ENCODE results near the gene DACH1. TPM values are rescaled to one million over a fixed set of nuclear protein-coding genes. Genes with fewer than 3 reads are reported as not detected.

The DACH1 gene
- total RNA-seq, 1 donor from 2014 or later, result 8.1 TPM

DNA sequence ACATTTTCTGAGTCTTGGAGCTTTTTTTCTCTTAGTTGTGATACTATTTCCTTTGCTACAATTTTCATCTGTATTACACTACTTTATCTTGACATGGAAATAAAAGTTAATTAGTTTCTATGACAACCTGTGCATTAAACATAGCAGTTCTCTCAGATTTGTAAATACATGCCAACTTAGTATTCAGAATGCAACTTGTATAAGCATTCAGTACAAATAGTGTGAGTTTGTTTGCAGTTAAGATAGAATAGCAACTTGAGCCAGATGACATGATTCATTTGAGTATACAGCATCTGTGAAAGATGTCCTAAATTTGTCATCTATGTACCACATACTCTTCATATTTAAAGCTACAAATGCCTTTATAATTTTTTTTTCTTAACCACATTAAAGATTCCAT, 98.1 kb downstream of the DACH1 start:
- Histone ChIP-seq H3K9me3 (no peaks in the 10 kb centered on the region), H3K4me1 (no peaks in the 10 kb centered on the region), H3K36me3 (no peaks in the 10 kb centered on the region), H3K4me3 (no peak overlapping the region), H3K27me3 (ENCODE audit: low read depth) (no peaks in the 10 kb centered on the region), H3K27ac (no peak overlapping the region)
- TF ChIP-seq, protein P1, sequence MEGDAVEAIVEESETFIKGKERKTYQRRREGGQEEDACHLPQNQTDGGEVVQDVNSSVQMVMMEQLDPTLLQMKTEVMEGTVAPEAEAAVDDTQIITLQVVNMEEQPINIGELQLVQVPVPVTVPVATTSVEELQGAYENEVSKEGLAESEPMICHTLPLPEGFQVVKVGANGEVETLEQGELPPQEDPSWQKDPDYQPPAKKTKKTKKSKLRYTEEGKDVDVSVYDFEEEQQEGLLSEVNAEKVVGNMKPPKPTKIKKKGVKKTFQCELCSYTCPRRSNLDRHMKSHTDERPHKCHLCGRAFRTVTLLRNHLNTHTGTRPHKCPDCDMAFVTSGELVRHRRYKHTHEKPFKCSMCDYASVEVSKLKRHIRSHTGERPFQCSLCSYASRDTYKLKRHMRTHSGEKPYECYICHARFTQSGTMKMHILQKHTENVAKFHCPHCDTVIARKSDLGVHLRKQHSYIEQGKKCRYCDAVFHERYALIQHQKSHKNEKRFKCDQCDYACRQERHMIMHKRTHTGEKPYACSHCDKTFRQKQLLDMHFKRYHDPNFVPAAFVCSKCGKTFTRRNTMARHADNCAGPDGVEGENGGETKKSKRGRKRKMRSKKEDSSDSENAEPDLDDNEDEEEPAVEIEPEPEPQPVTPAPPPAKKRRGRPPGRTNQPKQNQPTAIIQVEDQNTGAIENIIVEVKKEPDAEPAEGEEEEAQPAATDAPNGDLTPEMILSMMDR (IDR thresholded peaks at IDR 0.05), result no peak
- ATAC-seq, result no peak
- DNase-seq, result no peak
- intact Hi-C loops (cut with DNase I), result no loop called here

DNA sequence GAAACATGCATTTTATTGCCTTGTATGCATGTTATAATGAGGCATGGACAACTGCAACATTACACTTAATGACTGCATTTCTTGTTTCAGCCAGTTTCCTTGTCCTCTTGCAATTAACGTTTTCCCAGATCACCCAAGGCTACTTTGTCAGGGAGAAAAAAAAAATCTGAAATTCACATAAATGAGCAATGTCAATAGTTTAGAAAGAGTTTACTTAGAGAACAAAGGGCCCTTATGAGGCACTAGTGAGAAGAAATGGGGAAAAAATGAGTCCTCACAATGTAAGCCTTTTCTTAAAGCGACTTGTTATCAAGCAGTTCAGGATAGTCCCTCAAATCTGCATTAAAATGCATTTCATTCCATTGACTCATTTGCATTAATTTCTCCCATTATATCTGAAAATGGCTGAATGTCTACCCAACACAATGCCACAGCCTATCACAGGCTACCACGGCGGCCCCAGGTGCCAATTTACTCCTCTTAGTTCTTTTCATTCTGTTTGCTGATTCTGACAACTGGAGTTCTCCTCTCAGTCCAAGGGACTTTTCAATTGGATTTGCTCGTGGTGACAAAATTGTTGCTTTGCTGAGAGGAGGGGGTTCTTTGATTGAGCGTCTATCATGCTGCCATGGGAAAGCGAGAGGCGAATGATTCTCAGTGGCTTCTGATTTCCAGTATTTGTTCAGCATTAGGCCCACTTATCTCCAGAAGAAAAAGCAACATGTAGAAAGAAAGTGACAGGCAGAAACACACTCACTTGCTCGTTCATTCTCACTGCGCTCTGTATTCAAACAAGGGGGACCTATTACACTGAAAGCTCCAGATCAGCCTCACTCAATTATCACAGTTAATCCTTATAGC, 107.1 kb downstream of the DACH1 start:
- intact Hi-C loops (cut with DNase I), result no loop called here
- Histone ChIP-seq H3K4me3 (no peak overlapping the region), H3K36me3 (no peaks in the 10 kb centered on the region), H3K27me3 (ENCODE audit: low read depth) (no peaks in the 10 kb centered on the region), H3K27ac (no peak overlapping the region), H3K4me1 (no peaks in the 10 kb centered on the region), H3K9me3 (no peaks in the 10 kb centered on the region)
- TF ChIP-seq, protein P1 (IDR thresholded peaks at IDR 0.05), result no peak
- DNase-seq, result no peak
- no peak for ATAC-seq

DNA sequence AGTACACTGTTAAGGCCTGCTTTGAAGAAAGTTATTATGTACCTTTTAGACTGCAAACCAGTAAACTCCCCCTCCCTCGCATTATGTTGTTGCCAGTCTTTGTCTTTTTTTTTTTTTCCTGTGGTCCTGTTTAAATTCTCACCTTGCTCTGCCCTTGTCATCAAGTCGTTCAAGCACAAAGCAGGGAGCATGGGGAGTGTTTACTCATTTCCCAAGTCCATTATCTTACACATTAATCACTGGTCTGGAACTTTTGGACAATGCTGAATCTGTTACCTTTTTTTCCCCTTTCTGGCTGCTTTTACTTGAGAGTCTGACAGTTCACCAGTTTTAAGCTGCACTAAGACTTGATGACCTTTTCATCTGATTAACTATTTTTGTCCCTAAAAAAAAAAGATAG, 108.2 kb downstream of the DACH1 start:
- Histone ChIP-seq H3K4me1 (peaks cover 4% of the 10 kb centered on the region), H3K27ac (no peak overlapping the region), H3K27me3 (ENCODE audit: low read depth) (no peaks in the 10 kb centered on the region), H3K36me3 (no peaks in the 10 kb centered on the region), H3K4me3 (no peak overlapping the region), H3K9me3 (no peaks in the 10 kb centered on the region)
- ATAC-seq, result no peak
- intact Hi-C loops (cut with DNase I), result no loop called here
- DNase-seq, result no peak
- TF ChIP-seq, protein P1 (IDR thresholded peaks at IDR 0.05), result no peak

DNA sequence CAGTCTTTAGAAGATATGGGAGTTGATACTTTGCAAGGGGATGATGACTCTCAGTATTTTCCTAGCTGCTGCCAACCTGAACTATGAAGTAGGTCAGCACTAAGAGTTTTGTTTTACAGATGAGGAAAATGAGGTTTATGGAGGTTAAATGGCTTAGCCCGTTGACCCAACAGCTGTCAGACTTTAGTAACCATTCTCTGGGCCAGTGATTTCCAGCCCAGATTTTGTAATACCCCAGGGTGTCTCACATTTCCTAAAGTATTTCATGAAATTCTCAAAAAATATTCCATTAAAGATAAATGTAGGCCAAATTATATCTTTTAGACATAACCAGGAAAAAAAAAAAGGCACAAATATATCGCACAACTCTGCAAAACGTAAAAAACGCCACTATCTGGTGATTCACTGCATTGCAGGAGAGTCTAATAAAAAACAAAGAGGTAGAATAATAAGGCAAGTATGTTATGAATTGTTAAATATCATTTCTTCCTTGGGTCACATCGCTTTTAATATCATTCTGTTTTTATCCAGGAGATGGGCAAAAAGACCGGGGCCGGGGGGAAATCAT, 112.5 kb downstream of the DACH1 start:
- intact Hi-C loops (cut with DNase I), result no loop called here
- no peak for ATAC-seq
- TF ChIP-seq, protein P1 (IDR thresholded peaks at IDR 0.05), result no peak

DNA sequence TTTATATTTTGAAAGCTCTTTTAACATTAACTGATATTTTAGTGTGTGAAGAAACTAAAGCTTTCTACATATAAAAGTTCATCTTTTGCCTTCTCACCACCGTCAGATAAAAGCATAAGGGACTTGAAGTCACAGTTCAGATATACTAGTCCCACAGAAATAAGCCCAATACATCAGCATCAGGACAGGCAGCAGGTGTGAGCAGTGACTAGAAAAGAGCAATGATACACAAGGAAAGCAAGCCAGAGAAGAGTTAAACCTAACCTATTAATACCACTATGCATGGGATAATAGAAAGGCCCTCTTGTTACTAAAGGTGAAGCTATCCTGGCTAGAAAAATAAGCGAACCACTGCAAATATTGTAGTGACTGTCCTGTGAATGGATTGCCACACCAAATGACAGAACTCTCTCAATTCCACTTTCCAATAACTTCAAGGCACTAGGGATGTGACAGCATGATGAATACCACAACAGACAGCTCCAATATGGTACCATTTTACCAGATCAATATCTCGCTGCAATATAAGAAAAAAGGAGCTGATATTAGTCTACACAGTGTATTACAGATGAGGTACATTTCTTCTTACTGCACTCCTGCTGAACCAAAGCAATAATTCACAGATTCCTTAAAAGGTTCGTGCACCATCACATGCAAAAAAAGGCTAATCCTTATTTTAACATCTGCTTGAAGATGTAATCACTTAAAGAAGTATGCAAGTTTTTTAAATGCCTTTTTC, 114.1 kb downstream of the DACH1 start:
- TF ChIP-seq, protein P1 (IDR thresholded peaks at IDR 0.05), result no peak
- no peak for ATAC-seq
- Histone ChIP-seq H3K4me3 (no peak overlapping the region), H3K9me3 (no peaks in the 10 kb centered on the region), H3K27ac (no peak overlapping the region), H3K27me3 (ENCODE audit: low read depth) (no peaks in the 10 kb centered on the region), H3K4me1 (peaks cover 7% of the 10 kb centered on the region), H3K36me3 (no peaks in the 10 kb centered on the region)
- no peak for DNase-seq
- intact Hi-C loops (cut with DNase I), result no loop called here

More for the DNA sequence above, 112.5 kb downstream of the DACH1 start:
- H3K27ac ChIP-seq, result no peak overlapping the region
- H3K27me3 ChIP-seq (ENCODE audit: low read depth), result no peaks in the 10 kb centered on the region
- DNase-seq, result no peak
- peaks cover 7% of the 10 kb centered on the region for H3K4me1 ChIP-seq
- no peaks in the 10 kb centered on the region for H3K36me3 ChIP-seq
- H3K9me3 ChIP-seq, result no peaks in the 10 kb centered on the region
- H3K4me3 ChIP-seq, result no peak overlapping the region
